HepG2 (cell line): ENCODE measurements around the gene PEX14. TPM values are rescaled to one million over a fixed set of nuclear protein-coding genes. Genes with fewer than 3 reads are reported as not detected.

Source experiments
- CEBPG ChIP-seq: IDR thresholded peaks from 2 replicates; pipeline ENCODE4 v1.6.1; 2016
- DRAP1 ChIP-seq: IDR thresholded peaks from 2 replicates; pipeline ENCODE4 v1.6.1; 2016; ENCODE audit warnings: missing genetic modification reagents, missing compliant biosample characterization
- EZH2 ChIP-seq: conservative IDR thresholded peaks from 2 replicates; pipeline ENCODE4 v1.6.1; 2012; ENCODE audit warnings: mild to moderate bottlenecking, low read depth, low read length, moderate library complexity
- FOXK2 ChIP-seq: fragments of 450-650 bp; IDR thresholded peaks from 2 replicates; pipeline ENCODE4 v1.6.1; 2016
- HDAC1 ChIP-seq: sonication (generic); formaldehyde crosslinking; IDR thresholded peaks from 2 replicates; pipeline ENCODE4 v1.5.1; 2020; ENCODE audit warnings: mild to moderate bottlenecking, missing genetic modification reagents
- KIAA2018 ChIP-seq: sonication (generic); formaldehyde crosslinking; IDR thresholded peaks from 2 replicates; pipeline ENCODE4 v1.5.0; 2020; ENCODE audit warnings: mild to moderate bottlenecking, missing genetic modification reagents, borderline replicate concordance
- MBD4 ChIP-seq: IDR thresholded peaks from 2 replicates; pipeline ENCODE4 v1.6.1; 2012; ENCODE audit warnings: low read length, inconsistent platforms, borderline replicate concordance
- MBNL3 ChIP-seq: fragments of 250-450 bp; sonication (Bioruptor Pico); conservative IDR thresholded peaks from 2 replicates; pipeline ENCODE4 v1.8.0; 2022; ENCODE audit warnings: mild to moderate bottlenecking, inconsistent platforms
- MYC ChIP-seq: sonication (generic); formaldehyde crosslinking; IDR thresholded peaks from 2 replicates; pipeline ENCODE4 v1.9.0; 2021; ENCODE audit warnings: missing genetic modification reagents, borderline replicate concordance
- POLR2AphosphoS2 ChIP-seq: IDR thresholded peaks from 2 replicates; pipeline ENCODE4 v1.6.1; 2011; ENCODE audit warnings: low read depth, low read length, improper control_type of control experiment
- SIN3B ChIP-seq: fragments of 150-350 bp; IDR thresholded peaks from 2 replicates; pipeline ENCODE4 v1.6.1; 2014; ENCODE audit warnings: low read length
- TCF12 ChIP-seq, 2 experiments: fragments of 450-650 bp in 1 of 2; sonication (generic) in 1 of 2; formaldehyde crosslinking in 1 of 2; IDR thresholded peaks; 2 replicates each; pipeline versions ENCODE4 v1.6.1 to v1.8.0; 2017 to 2022; ENCODE audit warnings: antibody characterized with exemption in 1 of 2, mild to moderate bottlenecking in 1 of 2, missing genetic modification reagents in 1 of 2, moderate library complexity in 1 of 2
- TEAD2 ChIP-seq: sonication (generic); formaldehyde crosslinking; IDR thresholded peaks from 2 replicates; pipeline ENCODE4 v1.9.0; 2021; ENCODE audit warnings: missing genetic modification reagents
- THAP11 ChIP-seq: IDR thresholded peaks from 2 replicates; pipeline ENCODE4 v1.6.1; 2016; ENCODE audit warnings: missing biosample characterization, missing genetic modification reagents
- ZBTB3 ChIP-seq: sonication (generic); formaldehyde crosslinking; IDR thresholded peaks from 2 replicates; pipeline ENCODE4 v1.4.0; 2020; ENCODE audit warnings: low read depth, mild to moderate bottlenecking, moderate library complexity, missing genetic modification reagents, borderline replicate concordance
- ZNF552 ChIP-seq: sonication (generic); formaldehyde crosslinking; IDR thresholded peaks from 2 replicates; pipeline ENCODE4 v1.9.0; 2022; ENCODE audit warnings: missing genetic modification reagents, mild to moderate bottlenecking, borderline replicate concordance
- polyA plus RNA-seq, 8 experiments: library from polyadenylated mRNA; depleted of rRNA in 3 of 8; stranded (reverse) in 7 of 8; unstranded in 1 of 8; fragments of >200 nt; fragmentation: Illumina TruSeq in 4 of 8; extraction: Trizol in 4 of 8; gene quantifications; 2 replicates each; pipeline versions ENCODE4 v1.2.1 to v1.2.3, GENCODE V29; 2011 to 2016; ENCODE audit warnings: low read depth in 4 of 8, missing spikeins in 1 of 8, mixed read lengths in 1 of 8; ENCODE audit not compliant: insufficient read depth in 1 of 8
- total RNA-seq, 5 experiments: library from RNA; depleted of rRNA; stranded (reverse); fragments of >200 nt; fragmentation: Illumina TruSeq; extraction: Trizol; gene quantifications; 2 replicates each; pipeline ENCODE4 v1.2.3, GENCODE V29; 2016; ENCODE audit warnings: low read depth in 1 of 5
- TF ChIP-seq, protein P1 (sequence below): sonication (generic); formaldehyde crosslinking; IDR thresholded peaks from 2 replicates; pipeline ENCODE4 v1.5.1; 2020; ENCODE audit warnings: mild to moderate bottlenecking, missing genetic modification reagents, moderate library complexity

Gene PEX14
- total and polyA plus RNA-seq, 2 of the 13 experiments (the other 11 are each of a cell fraction or from before 2014, with no cell fraction given) = 6.5 to 9.9 TPM

DNA sequence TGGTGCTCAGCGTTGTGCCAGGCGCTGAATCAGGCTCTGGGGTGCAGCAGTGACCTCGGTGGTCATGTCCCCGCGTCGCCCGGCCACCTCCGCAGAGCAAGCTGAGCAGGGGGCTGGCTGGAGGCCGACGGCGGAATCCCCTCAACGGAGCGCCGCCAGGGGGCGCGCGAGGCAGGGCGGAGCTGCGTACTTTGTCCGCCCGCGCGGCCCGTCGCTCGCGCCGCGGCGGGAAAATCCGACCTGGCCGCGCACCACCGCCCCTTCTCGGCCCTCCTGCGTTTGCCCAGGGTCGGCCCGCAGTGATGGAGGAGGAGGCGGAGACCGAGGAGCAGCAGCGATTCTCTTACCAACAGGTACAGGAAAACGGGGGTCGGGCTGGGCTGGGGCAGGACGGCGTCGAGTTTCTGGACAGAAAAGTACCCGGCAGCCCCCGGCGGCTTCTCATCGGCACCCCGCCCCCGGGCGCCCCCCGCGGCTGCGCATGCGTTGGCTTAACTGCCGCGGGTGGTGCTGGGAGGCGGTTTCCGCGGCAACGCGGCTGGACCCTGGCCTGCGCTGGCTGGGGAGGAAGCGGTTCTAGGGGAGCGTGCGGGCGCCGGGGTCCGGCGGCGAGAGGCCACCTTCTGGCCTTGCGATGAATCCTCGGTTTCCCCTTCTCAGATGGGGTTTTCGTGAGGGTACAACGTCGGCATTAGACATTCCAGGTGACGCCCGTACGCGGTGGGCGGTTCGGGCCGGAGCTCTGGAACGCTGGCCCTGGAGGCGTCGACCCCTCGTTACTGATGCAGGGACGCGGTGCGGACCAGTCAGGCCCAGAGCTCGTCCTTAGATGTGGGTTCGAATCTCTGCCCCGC, 44.3 kb upstream of the PEX14 start, which contains the start of gene CENPS (continued):
- TF ChIP-seq KIAA2018 (CRISPR knock-in tag) (peak; percentile 71; the same call in 1 of the 2 replicates), TEAD2 (CRISPR knock-in tag) (peak; percentile 46; the same call in 1 of the 2 replicates), MYC (CRISPR knock-in tag) (peak; percentile 86; the same call in 1 of the 2 replicates), EZH2 (no peak), POLR2AphosphoS2 (no peak), CEBPG (CRISPR knock-in tag) (no peak), MBD4 (no peak), THAP11 (peak; percentile 92), ZNF552 (CRISPR knock-in tag) (peak; percentile 82; the same call in 1 of the 2 replicates), ZBTB3 (CRISPR knock-in tag) (peak; percentile 90; the same call in 1 of the 2 replicates), TCF12 (IDR thresholded peaks at IDR 0.05) (no peak), TCF12 (CRISPR knock-in tag; IDR thresholded peaks at IDR 0.05) (peak; percentile 79), HDAC1 (CRISPR knock-in tag) (peak; percentile 98), MBNL3 (CRISPR knock-in tag) (no peak), SIN3B (peak; percentile 91), DRAP1 (CRISPR knock-in tag) (no peak; the same call in 1 of the 2 replicates), FOXK2 (no peak)
- TF ChIP-seq, protein P1, sequence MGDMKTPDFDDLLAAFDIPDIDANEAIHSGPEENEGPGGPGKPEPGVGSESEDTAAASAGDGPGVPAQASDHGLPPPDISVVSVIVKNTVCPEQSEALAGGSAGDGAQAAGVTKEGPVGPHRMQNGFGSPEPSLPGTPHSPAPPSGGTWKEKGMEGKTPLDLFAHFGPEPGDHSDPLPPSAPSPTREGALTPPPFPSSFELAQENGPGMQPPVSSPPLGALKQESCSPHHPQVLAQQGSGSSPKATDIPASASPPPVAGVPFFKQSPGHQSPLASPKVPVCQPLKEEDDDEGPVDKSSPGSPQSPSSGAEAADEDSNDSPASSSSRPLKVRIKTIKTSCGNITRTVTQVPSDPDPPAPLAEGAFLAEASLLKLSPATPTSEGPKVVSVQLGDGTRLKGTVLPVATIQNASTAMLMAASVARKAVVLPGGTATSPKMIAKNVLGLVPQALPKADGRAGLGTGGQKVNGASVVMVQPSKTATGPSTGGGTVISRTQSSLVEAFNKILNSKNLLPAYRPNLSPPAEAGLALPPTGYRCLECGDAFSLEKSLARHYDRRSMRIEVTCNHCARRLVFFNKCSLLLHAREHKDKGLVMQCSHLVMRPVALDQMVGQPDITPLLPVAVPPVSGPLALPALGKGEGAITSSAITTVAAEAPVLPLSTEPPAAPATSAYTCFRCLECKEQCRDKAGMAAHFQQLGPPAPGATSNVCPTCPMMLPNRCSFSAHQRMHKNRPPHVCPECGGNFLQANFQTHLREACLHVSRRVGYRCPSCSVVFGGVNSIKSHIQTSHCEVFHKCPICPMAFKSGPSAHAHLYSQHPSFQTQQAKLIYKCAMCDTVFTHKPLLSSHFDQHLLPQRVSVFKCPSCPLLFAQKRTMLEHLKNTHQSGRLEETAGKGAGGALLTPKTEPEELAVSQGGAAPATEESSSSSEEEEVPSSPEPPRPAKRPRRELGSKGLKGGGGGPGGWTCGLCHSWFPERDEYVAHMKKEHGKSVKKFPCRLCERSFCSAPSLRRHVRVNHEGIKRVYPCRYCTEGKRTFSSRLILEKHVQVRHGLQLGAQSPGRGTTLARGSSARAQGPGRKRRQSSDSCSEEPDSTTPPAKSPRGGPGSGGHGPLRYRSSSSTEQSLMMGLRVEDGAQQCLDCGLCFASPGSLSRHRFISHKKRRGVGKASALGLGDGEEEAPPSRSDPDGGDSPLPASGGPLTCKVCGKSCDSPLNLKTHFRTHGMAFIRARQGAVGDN (CRISPR knock-in tag) = peak; percentile 100
